ENCODE measurements around the gene OBSL1.

- no peak for TF ChIP-seq CTCF (IDR thresholded peaks at IDR 0.05)
- no peak for TF ChIP-seq EP300 (IDR thresholded peaks at IDR 0.05)
- no peak for TF ChIP-seq POLR2A (IDR thresholded peaks at IDR 0.05)
Measured at GRCh38 chr2:219591091-219591490, 19.8 kb upstream of the OBSL1 start.

All from ovary (tissue), 3 donors.